ENCODE measurements around the gene CD46. TPM values are rescaled to one million over a fixed set of nuclear protein-coding genes. Genes with fewer than 3 reads are reported as not detected.

The CD46 gene
- total and polyA plus RNA-seq, 10 of the 15 experiments (the other 5 are each of a cell fraction or from before 2014, with no cell fraction given) = 61.1 to 198 (median 81.4) TPM

- TF ChIP-seq EZH2 (IDR thresholded peaks at IDR 0.05; ENCODE audit: borderline replicate concordance, control insufficient read depth, low read depth, low read length) = no peak
- no peak for TF ChIP-seq TARDBP (IDR thresholded peaks at IDR 0.05; ENCODE audit: borderline replicate concordance)
- TF ChIP-seq CREM (IDR thresholded peaks at IDR 0.05; ENCODE audit: low read depth) = no peak
- no peak for TF ChIP-seq CREB1 (IDR thresholded peaks at IDR 0.05; ENCODE audit: low read depth)
- no peak for TF ChIP-seq ZBED1 (IDR thresholded peaks at IDR 0.05; ENCODE audit: borderline replicate concordance)
Measured at GRCh38 chr1:207763091-207763490, 11.2 kb downstream of the CD46 start (continued).

GRCh38 chr1:207763972-207764371 is 12.1 kb downstream of the CD46 start:
- ChIA-PET RAD21 (ENCODE audit: unreplicated experiment) (no interaction called here), SMC1A (ENCODE audit: uncharacterized antibody, unreplicated experiment) (no interaction called here), CTCF (no interaction called here), POLR2A (no interaction called here)
- H4K20me1 ChIP-seq (ENCODE audit: control insufficient read depth, insufficient read depth) = no peaks in the 10 kb centered on the region
- no peak overlapping the region for H3K9ac ChIP-seq (ENCODE audit: control insufficient read depth, insufficient read depth, low read length)
- H3K9me3 ChIP-seq (replicated peaks; ENCODE audit: control insufficient read depth, insufficient read depth, low read length) = peaks cover 2% of the 10 kb centered on the region; the same call in 2 of the 3 replicates
- peaks cover 13% of the 10 kb centered on the region in 2 experiments; a peak in 3 of 4 replicates for H3K36me3 ChIP-seq (ENCODE audit: control insufficient read depth in 2 of 2, insufficient read depth in 2 of 2, low read length in 1 of 2)
- H3K27ac ChIP-seq (ENCODE audit: control insufficient read depth, insufficient read depth) = no peak overlapping the region
- no peak overlapping the region for H3K4me2 ChIP-seq (ENCODE audit: control insufficient read depth, insufficient read depth)
- no TSS peak for BruUV-seq (replicated peaks)
- H3K27me3 ChIP-seq (replicated peaks in 1 of 2; ENCODE audit: control insufficient read depth in 2 of 2, insufficient read depth in 2 of 2, low read length in 1 of 2) = no peaks in the 10 kb centered on the region
- in situ Hi-C loops (cut with MboI) = no loop called here
- no peak overlapping the region for H2AFZ ChIP-seq (ENCODE audit: control insufficient read depth, low read depth, low read length)
- H3K79me2 ChIP-seq (ENCODE audit: control insufficient read depth, insufficient read depth, low read length) = no peaks in the 10 kb centered on the region
- no peak overlapping the region for H3K4me3 ChIP-seq
- TF ChIP-seq GABPA (IDR thresholded peaks at IDR 0.05; ENCODE audit: low read depth) (no peak), RBBP5 (conservative IDR thresholded peaks at IDR 0.05) (no peak), ZNF384 (IDR thresholded peaks at IDR 0.05; ENCODE audit: borderline replicate concordance, low read depth, low read length) (no peak), CHD2 (IDR thresholded peaks at IDR 0.05; ENCODE audit: borderline replicate concordance, low read depth, low read length) (no peak), SMC3 (IDR thresholded peaks at IDR 0.05; ENCODE audit: borderline replicate concordance, low read length) (no peak), PAX8 (IDR thresholded peaks at IDR 0.05) (no peak), POU2F2 (IDR thresholded peaks at IDR 0.05; ENCODE audit: borderline replicate concordance, low read depth, low read length) (no peak), HCFC1 (IDR thresholded peaks at IDR 0.05; ENCODE audit: low read length) (no peak), TCF7 (IDR thresholded peaks at IDR 0.05; ENCODE audit: borderline replicate concordance) (no peak), SP1 (IDR thresholded peaks at IDR 0.05; ENCODE audit: low read depth, low read length) (no peak), FOXM1 (IDR thresholded peaks at IDR 0.05; ENCODE audit: low read depth, low read length) (no peak), SIN3A (IDR thresholded peaks at IDR 0.05; ENCODE audit: low read depth, low read length) (no peak), MXI1 (IDR thresholded peaks at IDR 0.05; ENCODE audit: low read depth, low read length) (no peak), ZSCAN29 (IDR thresholded peaks at IDR 0.05) (no peak), SPI1 (IDR thresholded peaks at IDR 0.05; ENCODE audit: borderline replicate concordance, insufficient read depth, low read depth, low read length) (no peak), SMAD1 (IDR thresholded peaks at IDR 0.05; ENCODE audit: low read depth, partially characterized antibody) (no peak), ATF3 (IDR thresholded peaks at IDR 0.05; ENCODE audit: borderline replicate concordance, extremely low read depth, low read depth, low read length) (no peak), ZZZ3 (IDR thresholded peaks at IDR 0.05; ENCODE audit: control insufficient read depth, insufficient read length, low read depth) (no peak), ETV6 (conservative IDR thresholded peaks at IDR 0.05 in 1 of 2, IDR thresholded peaks at IDR 0.05 in 1 of 2; ENCODE audit: borderline replicate concordance in 1 of 2, low read depth in 1 of 2) (no peak)
- no peak for FAIRE-seq
- 92% methylated on average over 9 of the region's 9 CpGs for WGBS (ENCODE audit: insufficient coverage, insufficient replicate concordance, low lambda C conversion rate, missing lambda C conversion rate)
- DNase-seq (ENCODE audit: low read depth, low spot score) = no peak
- H3K4me1 ChIP-seq (ENCODE audit: control insufficient read depth, insufficient read depth, low read length) = no peaks in the 10 kb centered on the region
- no peak for ATAC-seq
- intact Hi-C loops (cut with micrococcal nuclease; ENCODE audit: unreplicated experiment) = no loop called here
